Measurements from ENCODE around the gene MSANTD2. TPM values are rescaled to one million over a fixed set of nuclear protein-coding genes. Genes with fewer than 3 reads are reported as not detected.

Gene MSANTD2
- total and polyA plus RNA-seq, 2 of the 4 experiments (the other 2 are of a cell fraction) = 5.0 to 6.0 TPM

- Histone ChIP-seq H3K56ac (ENCODE audit: extremely low read depth, insufficient read depth, low read length) (no peak overlapping the region), H4K8ac (ENCODE audit: low read depth in 2 of 2, low read length in 2 of 2) (no peak overlapping the region), H3K4me2 (ENCODE audit: low read depth, low read length) (no peak overlapping the region), H3K4ac (ENCODE audit: low read depth, low read length) (peak overlapping the region; percentile 13; the same call in 1 of the 2 replicates), H3K14ac (replicated peaks; ENCODE audit: low read depth, low read length) (no peak overlapping the region), H3K23ac (ENCODE audit: low read depth, low read length) (no peak overlapping the region), H3K9ac (ENCODE audit: low read depth, low read length) (no peak overlapping the region), H2AFZ (replicated peaks; ENCODE audit: low read length, poor library complexity) (peak overlapping the region; percentile 32), H3K27ac (ENCODE audit: insufficient read depth, low read length) (no peak overlapping the region), H2AK5ac (ENCODE audit: low read depth, low read length) (peak overlapping the region; percentile 24; the same call in 1 of the 2 replicates), H3K18ac (ENCODE audit: low read depth, low read length) (no peak overlapping the region), H3K9me3 (ENCODE audit: control insufficient read depth, insufficient read depth, low read length) (no peaks in the 10 kb centered on the region), H3K79me1 (ENCODE audit: low read depth in 1 of 2, low read length in 2 of 2) (no peaks in the 10 kb centered on the region), H2BK120ac (ENCODE audit: low read depth, low read length) (no peak overlapping the region), H4K20me1 (ENCODE audit: insufficient read depth, low read length) (no peaks in the 10 kb centered on the region), H4K5ac (ENCODE audit: low read depth, low read length) (no peak overlapping the region), H3K36me3 (ENCODE audit: control insufficient read depth, insufficient read depth, low read length) (no peaks in the 10 kb centered on the region), H3K4me3 (ENCODE audit: insufficient read depth, low read depth, low read length) (no peak overlapping the region), H2BK5ac (ENCODE audit: low read depth, low read length, poor library complexity, severe bottlenecking) (no peak overlapping the region), H2BK20ac (ENCODE audit: low read depth, low read length) (no peak overlapping the region), H3K4me1 (ENCODE audit: control insufficient read depth, insufficient read depth, low read length) (peaks cover 4% of the 10 kb centered on the region; the same call in 1 of the 2 replicates), H2BK15ac (ENCODE audit: low read depth, low read length) (no peak overlapping the region; the same call in 2 of the 3 replicates), H3K9me1 (ENCODE audit: insufficient read depth, low read length) (peaks cover 12% of the 10 kb centered on the region), H2AK9ac (replicated peaks; ENCODE audit: low read depth, low read length, poor library complexity) (no peak overlapping the region), H4K91ac (ENCODE audit: insufficient read depth, low read depth, low read length) (no peak overlapping the region), H3K27me3 (ENCODE audit: control insufficient read depth, insufficient read depth, low read length) (peaks cover 9% of the 10 kb centered on the region; the same call in 1 of the 2 replicates)
- dilution Hi-C loops (cut with HindIII; ENCODE audit: low sequenced_read_pairs, unreplicated experiment) = no loop called here
- ATAC-seq (ENCODE audit: low read depth) (no peak), DNase-seq (no peak)
- intact Hi-C loops (cut with micrococcal nuclease) = no loop called here
- CTCF ChIA-PET = interaction anchor here (0.7 kb wide), 1 partner anchor 87 kb away, joined by 3 read pairs; no protein-coding TSS in a partner anchor
- TF ChIP-seq FOS (IDR thresholded peaks at IDR 0.05; ENCODE audit: low read depth, low read length) (no peak), CHD1 (IDR thresholded peaks at IDR 0.05; ENCODE audit: low read depth, low read length) (no peak)
- in situ Hi-C loops (cut with MboI; ENCODE audit: low sequenced_read_pairs) = no loop called here
- no TSS peak for BruUV-seq (replicated peaks)
- POLR2A ChIA-PET (ENCODE audit: unreplicated experiment) = no interaction called here
- no CpG with 5 or more reads among the region's 9 CpGs for WGBS, 2 experiments (ENCODE audit: extremely low coverage in 2 of 2, insufficient read length in 1 of 2)
Measured at GRCh38 chr11:124756033-124756752, 44.0 kb downstream of the MSANTD2 start.
